Left lung (tissue), 10 donors: ENCODE measurements around the gene POLR1C. TPM values are rescaled to one million over a fixed set of nuclear protein-coding genes. Genes with fewer than 3 reads are reported as not detected.

Experiments
- ATAC-seq: fragments of 200-7000 bp; cut with Tn5 transposase; one replicate; pipeline ENCODE4 v1.9.1; 2020; ENCODE audit warnings: moderate library complexity
- DNase-seq, 4 donors: peaks; one replicate each; pipeline ENCODE4 v3.0.0-alpha.2; 2013 to 2020
- H3K27ac ChIP-seq, 2 donors: fragments of 200-600 bp; sonication (generic) in 1 of 2; one replicate each; pipeline versions ENCODE4 v1.5.0 to v1.8.0; 2020 to 2021
- H3K27me3 ChIP-seq, 2 donors: fragments of 200-600 bp; sonication (generic) in 1 of 2; one replicate each; pipeline versions ENCODE4 v1.5.0 to v1.8.0; 2020 to 2021
- H3K36me3 ChIP-seq, 2 donors: fragments of 200-600 bp; sonication (generic) in 1 of 2; one replicate each; pipeline versions ENCODE4 v1.5.0 to v1.8.0; 2020 to 2021
- H3K4me1 ChIP-seq, 2 donors: fragments of 200-600 bp; one replicate each; pipeline ENCODE4 v1.8.0; 2021
- H3K4me3 ChIP-seq, 2 donors: fragments of 200-600 bp; sonication (generic) in 1 of 2; one replicate each; pipeline versions ENCODE4 v1.5.0 to v1.8.0; 2020 to 2021; ENCODE audit warnings: mild to moderate bottlenecking in 1 of 2
- H3K9me3 ChIP-seq, 2 donors: fragments of 200-600 bp; sonication (generic) in 1 of 2; one replicate each; pipeline versions ENCODE4 v1.5.0 to v1.8.0; 2020 to 2021
- CTCF ChIP-seq, 2 donors: fragments of 200-600 bp; sonication (generic) in 1 of 2; IDR thresholded peaks; one replicate each; pipeline versions ENCODE4 v1.5.0 to v1.8.0; 2021; ENCODE audit warnings: antibody characterized with exemption in 2 of 2
- intact Hi-C, 2 donors: fragments of 100-400 bp; cut with DNase I; formaldehyde crosslinking; loops; one replicate each; pipeline versions ENCODE4 v1.11.2 to v1.14.2; 2022
- polyA plus RNA-seq, 6 donors: library from polyadenylated mRNA; unstranded; fragments of 120-200 nt; gene quantifications; one replicate each; pipeline ENCODE4 v1.2.1, GENCODE V29; 2013; ENCODE audit not compliant: insufficient read length in 6 of 6
- total RNA-seq, 2 donors: library from RNA; stranded (reverse); fragmentation: NEBNext Ultra II Directional; extraction: Animal tissue kit (Norgen Biotek cat#: 25700); gene quantifications; one replicate each; pipeline ENCODE4 v1.2.1, GENCODE V29; 2021
- donor health status: DM: no; HTN: yes; CAD: no.
- donor health status: DM: no; HTN: no; CAD: no.

Gene POLR1C
- total and polyA plus RNA-seq, 8 donors: 31.9 to 46.3 (median 35.5) TPM

- ATAC-seq: no peak
- Histone ChIP-seq H3K27ac (peak overlapping the region in 1 of 2 donors; percentile 75), H3K4me1 (peaks cover 12 to 25% of the 10 kb centered on the region in 2 donors)
Measured at GRCh38 chr6:43476746-43477145, 40.1 kb upstream of the POLR1C start.

DNA sequence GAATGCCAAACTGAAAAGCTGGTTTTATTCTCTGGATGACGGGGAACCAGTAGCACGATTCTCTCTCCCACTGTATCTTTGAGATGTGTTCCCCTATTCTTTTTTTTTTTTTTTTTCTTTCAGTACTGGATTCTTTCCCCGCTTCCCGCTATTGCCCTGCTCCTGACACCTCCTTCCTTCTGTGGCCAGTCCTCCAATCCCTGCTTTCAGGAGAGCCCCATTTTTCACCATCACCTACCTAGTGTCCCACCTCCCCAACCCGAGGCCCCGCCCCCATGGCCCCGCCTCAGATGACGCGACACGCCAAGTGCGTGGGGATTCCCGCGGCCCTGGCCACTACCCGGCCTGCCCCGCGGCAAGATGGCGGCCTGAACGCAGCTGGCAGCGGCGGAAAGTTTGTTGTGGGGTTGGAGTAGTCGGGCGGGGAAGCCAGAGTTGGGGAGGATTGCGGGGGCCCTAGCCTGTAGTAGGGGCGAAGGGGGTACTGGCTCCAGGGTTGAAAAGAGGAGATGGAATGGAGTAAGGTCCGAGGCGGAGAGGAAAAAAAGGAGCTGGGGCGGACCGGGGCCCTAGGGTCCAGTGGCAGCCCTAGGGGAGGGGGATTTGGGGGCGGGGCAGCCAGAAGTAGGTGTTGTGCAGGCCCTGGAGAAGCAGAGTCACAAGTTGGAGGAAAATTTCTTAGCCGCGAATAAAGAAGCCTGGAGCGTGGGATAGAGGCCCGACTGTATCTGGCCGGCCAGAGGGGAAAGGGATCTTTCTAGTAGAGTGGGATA is 39.5 kb upstream of the POLR1C start, which contains the start of gene TJAP1:
Gene TJAP1, plus strand, starts transcription at position 336 of the 773 bp plus-strand sequence. CDS start 21,432 bp downstream, outside the sequence.
- Histone ChIP-seq H3K36me3 (no peaks in the 10 kb centered on the region), H3K27me3 (peaks cover 0 to under 1% of the 10 kb centered on the region in 2 donors), H3K9me3 (no peaks in the 10 kb centered on the region), H3K4me1 (peaks cover 12 to 25% of the 10 kb centered on the region in 2 donors), H3K4me3 (peak within 1 kb of the TSS; percentile 57 to 70), H3K27ac (peak within 1 kb of the TSS in 1 of 2 donors; percentile 75)
- ATAC-seq: peak; percentile 100
- intact Hi-C loops: no loop called here
- peak; percentile 88 to 100 (median 94) for DNase-seq
- no peak for TF ChIP-seq CTCF (IDR thresholded peaks at IDR 0.05)

More at GRCh38 chr6:43476746-43477145, 40.1 kb upstream of the POLR1C start:
- no peak for TF ChIP-seq CTCF (IDR thresholded peaks at IDR 0.05)
- H3K27me3 ChIP-seq: peaks cover 0 to 7% of the 10 kb centered on the region in 2 donors
- H3K9me3 ChIP-seq: no peaks in the 10 kb centered on the region
- no peaks in the 10 kb centered on the region for H3K36me3 ChIP-seq
- H3K4me3 ChIP-seq: peak overlapping the region; percentile 57 to 70
- no peak for DNase-seq
- intact Hi-C loops: no loop called here

DNA sequence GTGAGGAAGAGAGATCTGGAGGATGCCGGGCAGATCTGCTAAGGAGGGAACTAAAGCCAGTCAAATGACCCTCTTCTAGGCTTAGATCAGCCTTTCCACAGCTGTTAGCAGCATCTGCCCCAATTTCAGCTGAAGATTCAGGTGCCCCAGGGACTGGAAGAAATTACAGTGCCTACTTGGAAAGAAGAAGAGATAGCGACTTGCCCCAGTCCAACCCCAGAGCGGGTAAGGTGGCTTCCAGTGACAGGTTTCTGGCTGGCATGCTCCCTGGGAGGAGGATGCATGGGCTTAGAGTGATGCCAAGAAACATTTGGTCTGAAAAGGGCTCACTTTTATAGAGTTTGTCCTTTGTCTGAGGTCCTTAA is 38.9 kb upstream of the POLR1C start:
- peak overlapping the region in 1 of 2 donors; percentile 75 for H3K27ac ChIP-seq
- H3K27me3 ChIP-seq: no peaks in the 10 kb centered on the region
- no peak for DNase-seq
- ATAC-seq: no peak
- H3K4me3 ChIP-seq: peak overlapping the region; percentile 57 to 70
- H3K4me1 ChIP-seq: peaks cover 12 to 25% of the 10 kb centered on the region in 2 donors
- H3K36me3 ChIP-seq: no peaks in the 10 kb centered on the region
- H3K9me3 ChIP-seq: no peaks in the 10 kb centered on the region
- TF ChIP-seq CTCF (IDR thresholded peaks at IDR 0.05): no peak
- intact Hi-C loops: no loop called here

- intact Hi-C loops: no loop called here
- no peak for ATAC-seq
- TF ChIP-seq CTCF (IDR thresholded peaks at IDR 0.05): no peak
Measured at GRCh38 chr6:43481075-43481474, 35.8 kb upstream of the POLR1C start.

DNA sequence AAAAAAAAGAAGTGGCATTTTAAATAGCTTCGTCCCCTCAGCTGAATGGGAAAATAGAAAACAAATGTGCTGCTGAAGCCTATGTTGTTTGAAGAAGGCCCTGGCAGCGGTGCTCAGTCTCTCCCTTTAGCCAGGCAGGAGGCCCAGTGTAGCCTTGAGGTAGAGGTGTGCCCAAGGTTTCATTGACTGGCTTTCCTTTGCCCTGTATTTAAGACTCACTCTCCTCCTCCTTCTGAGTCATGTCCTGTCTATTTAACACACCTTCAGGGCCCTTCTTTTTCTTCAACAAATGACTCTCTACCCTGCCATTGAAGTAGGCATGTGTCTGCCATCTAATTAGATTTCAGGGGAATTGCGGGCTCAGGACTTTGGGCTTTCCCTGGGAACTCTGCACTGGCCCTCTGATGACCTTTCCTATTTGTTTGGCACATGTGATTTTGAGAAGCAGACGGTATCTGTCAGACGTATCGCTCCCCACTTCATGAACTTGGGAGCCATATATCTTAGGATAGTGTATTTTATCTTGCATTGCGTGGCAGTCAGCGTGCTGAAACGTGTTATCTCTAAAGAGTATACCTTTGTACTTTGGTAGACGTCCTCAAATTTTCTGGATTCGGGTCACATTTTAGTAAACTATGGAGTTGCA is 35.2 kb upstream of the POLR1C start:
- DNase-seq (no peak), ATAC-seq (no peak)
- no peaks in the 10 kb centered on the region for H3K27me3 ChIP-seq
- H3K9me3 ChIP-seq: no peaks in the 10 kb centered on the region
- intact Hi-C loops: no loop called here
- peaks cover 0 to 7% of the 10 kb centered on the region in 2 donors for H3K36me3 ChIP-seq
- no peak overlapping the region for H3K27ac ChIP-seq
- no peak for TF ChIP-seq CTCF (IDR thresholded peaks at IDR 0.05)
- H3K4me1 ChIP-seq: peaks cover 11 to 25% of the 10 kb centered on the region in 2 donors
- H3K4me3 ChIP-seq: no peak overlapping the region

More at GRCh38 chr6:43481075-43481474, 35.8 kb upstream of the POLR1C start:
- H3K27me3 ChIP-seq: no peaks in the 10 kb centered on the region
- no peak overlapping the region for H3K4me3 ChIP-seq
- no peak overlapping the region for H3K27ac ChIP-seq
- no peak for DNase-seq
- peaks cover 0 to 4% of the 10 kb centered on the region in 2 donors for H3K36me3 ChIP-seq
- peaks cover 12 to 25% of the 10 kb centered on the region in 2 donors for H3K4me1 ChIP-seq
- H3K9me3 ChIP-seq: no peaks in the 10 kb centered on the region
